ENCODE data around the gene SS18.

- TF ChIP-seq, protein P1, sequence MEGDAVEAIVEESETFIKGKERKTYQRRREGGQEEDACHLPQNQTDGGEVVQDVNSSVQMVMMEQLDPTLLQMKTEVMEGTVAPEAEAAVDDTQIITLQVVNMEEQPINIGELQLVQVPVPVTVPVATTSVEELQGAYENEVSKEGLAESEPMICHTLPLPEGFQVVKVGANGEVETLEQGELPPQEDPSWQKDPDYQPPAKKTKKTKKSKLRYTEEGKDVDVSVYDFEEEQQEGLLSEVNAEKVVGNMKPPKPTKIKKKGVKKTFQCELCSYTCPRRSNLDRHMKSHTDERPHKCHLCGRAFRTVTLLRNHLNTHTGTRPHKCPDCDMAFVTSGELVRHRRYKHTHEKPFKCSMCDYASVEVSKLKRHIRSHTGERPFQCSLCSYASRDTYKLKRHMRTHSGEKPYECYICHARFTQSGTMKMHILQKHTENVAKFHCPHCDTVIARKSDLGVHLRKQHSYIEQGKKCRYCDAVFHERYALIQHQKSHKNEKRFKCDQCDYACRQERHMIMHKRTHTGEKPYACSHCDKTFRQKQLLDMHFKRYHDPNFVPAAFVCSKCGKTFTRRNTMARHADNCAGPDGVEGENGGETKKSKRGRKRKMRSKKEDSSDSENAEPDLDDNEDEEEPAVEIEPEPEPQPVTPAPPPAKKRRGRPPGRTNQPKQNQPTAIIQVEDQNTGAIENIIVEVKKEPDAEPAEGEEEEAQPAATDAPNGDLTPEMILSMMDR (conservative IDR thresholded peaks at IDR 0.05): no peak
- no peak for TF ChIP-seq EZH2 (IDR thresholded peaks at IDR 0.05; ENCODE audit: low read depth)
Observed at GRCh38 chr18:26040051-26040656, 50.3 kb downstream of the SS18 start.

Measured in PC-9 (cell line).